ENCODE results near the gene GRM7.

GRCh38 chr3:7638103-7638502, 777.2 kb downstream of the GRM7 start:
- no peak for TF ChIP-seq CTCF (conservative IDR thresholded peaks at IDR 0.05; ENCODE audit: low read depth, low read length)
- no peak for TF ChIP-seq EZH2 (IDR thresholded peaks at IDR 0.05; ENCODE audit: borderline replicate concordance, low read depth, low read length, poor library complexity, severe bottlenecking)

Data from A673 (cell line).